NOMO-1 treated with dmso at 0.1 percent for 144 hours (cell line): ENCODE data around the gene NOL9.
A peak's percentile ranks its signal among the peaks of the same experiment; 100 is the strongest.

Source experiments
- DNase-seq: peaks from one replicate; lab custom pipeline; 2025; ENCODE audit not compliant: unreplicated experiment; lab: John Stamatoyannopoulos, UW

The NOL9 gene

DNA sequence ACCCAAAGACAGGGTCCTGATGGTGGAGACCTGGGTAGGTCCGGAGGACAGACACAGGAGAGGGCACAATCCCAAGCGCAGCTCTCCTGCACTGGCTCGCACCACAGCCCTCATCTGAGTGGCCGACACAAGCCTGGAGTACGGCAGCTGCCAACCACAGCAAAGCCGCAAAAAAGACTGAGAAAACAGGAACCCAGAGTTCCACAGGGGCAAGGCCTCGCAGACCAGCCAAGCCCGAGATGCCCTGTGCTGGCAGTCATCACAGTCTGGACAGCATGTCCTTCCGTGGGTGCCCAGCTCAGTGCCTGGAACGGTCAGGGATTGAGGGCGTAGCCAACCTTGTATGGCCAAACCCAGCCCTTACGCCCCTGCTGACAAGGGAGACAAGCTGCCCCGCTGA is 36.9 kb upstream of the NOL9 start:
- DNase-seq, result peak; percentile 41

DNA sequence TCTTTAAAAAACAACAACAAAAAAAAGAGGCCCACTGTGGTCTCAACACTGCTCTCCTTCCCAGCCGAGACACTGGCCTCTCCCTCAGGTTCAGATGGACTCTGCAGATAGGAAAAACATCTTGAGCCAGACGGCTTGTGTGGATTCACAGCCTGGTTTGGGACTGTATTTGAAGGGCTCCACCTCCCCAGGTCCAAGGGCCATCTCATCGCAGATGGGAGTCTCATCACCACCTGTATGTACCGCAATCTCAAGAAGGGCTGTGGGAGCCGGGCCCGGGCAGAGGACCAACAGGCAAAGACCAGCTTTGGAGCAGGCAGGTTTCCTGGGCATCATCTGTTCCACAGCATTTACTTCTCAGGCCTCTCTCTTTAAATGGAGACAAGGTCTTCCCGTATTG is 35.7 kb upstream of the NOL9 start:
- DNase-seq, result no peak

DNA sequence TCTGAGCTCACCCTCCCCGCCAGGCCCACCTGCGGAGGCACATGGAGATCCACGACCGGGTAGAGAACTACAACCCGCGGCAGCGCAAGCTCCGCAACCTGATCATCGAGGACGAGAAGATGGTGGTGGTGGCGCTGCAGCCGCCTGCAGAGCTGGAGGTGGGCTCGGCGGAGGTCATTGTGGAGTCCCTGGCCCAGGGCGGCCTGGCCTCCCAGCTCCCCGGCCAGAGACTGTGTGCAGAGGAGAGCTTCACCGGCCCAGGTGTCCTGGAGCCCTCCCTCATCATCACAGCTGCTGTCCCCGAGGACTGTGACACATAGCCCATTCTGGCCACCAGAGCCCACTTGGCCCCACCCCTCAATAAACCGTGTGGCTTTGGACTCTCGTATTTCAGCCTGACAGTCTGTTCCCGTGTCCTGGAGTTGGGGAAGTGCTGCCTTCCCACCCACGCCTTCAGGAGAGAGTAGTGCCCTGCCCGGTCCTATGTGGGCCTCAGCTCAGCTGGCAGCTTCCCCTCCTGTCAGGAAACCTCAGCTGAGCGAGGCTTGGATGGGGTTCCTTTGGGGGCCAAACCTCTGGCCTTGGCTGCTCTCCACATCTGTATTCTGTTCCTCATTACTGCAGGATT is 34.7 kb upstream of the NOL9 start:
- no peak for DNase-seq

DNA sequence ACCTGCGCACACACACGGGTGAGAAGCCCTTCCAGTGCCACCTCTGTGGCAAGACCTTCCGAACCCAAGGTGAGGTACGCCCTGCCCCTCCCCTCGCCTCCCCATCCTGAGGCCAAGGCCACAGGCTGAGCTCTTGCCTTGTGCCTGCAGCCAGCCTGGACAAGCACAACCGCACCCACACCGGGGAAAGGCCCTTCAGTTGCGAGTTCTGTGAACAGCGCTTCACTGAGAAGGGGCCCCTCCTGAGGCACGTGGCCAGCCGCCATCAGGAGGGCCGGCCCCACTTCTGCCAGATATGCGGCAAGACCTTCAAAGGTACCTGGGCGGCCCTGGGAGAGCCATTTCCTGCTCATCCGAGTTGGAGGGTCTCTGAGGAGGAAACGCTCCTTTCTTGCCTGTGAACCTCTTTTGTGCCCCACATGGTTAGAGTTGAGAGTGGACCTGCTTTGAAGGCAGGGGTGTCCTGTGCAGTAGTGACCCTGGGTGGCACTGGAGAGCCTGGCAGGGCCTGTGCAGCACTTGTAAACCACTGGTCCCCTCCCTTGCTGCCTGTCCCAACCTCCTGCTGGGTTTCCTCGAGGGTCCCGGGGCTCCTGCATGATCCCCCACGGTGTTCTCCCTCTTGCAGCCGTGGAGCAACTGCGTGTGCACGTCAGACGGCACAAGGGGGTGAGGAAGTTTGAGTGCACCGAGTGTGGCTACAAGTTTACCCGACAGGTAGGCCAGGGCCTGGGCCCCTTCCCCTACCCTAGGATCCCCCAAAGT is 34.0 kb upstream of the NOL9 start:
- DNase-seq, result no peak

DNA sequence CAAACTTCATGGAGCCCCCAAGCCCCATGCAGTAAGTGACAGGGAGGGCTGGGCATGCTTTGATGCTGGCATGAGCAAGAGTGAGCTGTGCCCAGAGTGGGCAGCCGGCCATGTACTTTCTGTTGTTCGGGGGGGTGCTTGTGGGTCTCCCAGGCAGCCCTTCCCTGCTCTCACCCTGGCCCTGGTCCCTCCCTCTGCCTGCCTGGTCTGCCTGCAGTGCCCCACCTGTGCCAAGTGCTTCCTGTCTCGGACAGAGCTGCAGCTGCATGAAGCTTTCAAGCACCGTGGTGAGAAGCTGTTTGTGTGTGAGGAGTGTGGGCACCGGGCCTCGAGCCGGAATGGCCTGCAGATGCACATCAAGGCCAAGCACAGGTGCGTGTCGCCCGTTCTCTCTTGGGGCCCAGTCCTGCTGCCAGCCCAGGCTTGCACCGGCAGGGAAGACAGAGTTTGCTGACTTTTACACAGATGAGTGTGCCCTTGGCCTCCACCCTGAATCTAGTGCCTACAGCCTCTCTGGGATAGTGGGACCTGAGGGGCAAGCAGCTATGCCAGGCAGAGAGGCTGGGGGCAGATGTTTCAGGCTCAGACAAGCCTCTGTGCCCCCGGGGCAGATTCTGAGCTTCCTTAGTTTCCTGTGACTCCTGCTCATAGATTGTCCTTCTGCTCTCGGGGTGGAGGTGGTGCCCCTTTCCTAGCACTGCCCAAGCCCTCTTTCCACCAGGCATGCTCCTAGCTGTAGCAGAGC is 33.1 kb upstream of the NOL9 start:
- DNase-seq, result no peak

DNA sequence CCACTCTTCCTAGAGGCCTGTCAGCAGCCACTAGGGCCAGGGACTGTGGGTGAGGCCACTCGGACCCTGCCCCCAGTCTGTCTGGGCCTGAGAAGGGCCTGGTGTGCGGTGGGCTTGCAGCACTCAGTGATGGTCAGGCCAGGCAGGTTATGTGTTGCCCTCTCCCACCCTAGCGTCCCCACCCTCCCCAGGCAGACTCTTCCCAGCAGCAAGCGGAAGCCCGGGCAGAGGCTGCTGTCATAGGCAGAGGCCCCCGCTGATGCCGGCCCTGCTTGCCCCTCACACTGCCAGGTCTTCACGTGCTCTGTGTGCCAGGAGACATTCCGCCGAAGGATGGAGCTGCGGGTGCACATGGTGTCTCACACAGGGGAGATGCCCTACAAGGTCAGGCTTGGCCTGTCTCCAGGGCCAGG is 32.1 kb upstream of the NOL9 start:
- no peak for DNase-seq

DNA sequence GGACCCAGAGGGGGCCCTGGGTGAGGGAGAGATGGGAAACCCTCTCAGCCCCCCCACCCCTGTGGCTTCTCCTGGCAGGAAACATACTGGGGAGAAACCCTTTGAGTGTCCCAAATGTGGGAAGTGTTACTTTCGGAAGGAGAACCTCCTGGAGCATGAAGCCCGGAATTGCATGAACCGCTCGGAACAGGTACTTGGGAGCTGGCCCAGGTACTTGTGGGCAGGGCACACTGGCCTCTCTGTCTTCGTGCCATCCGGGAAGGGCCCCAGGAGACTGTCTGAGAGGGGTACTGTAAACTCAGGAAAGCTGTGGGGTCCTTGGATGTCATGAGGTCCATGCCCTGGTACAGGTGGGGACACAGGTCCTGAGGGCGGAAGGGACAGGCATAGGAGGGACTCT is 31.5 kb upstream of the NOL9 start:
- DNase-seq, result no peak

DNA sequence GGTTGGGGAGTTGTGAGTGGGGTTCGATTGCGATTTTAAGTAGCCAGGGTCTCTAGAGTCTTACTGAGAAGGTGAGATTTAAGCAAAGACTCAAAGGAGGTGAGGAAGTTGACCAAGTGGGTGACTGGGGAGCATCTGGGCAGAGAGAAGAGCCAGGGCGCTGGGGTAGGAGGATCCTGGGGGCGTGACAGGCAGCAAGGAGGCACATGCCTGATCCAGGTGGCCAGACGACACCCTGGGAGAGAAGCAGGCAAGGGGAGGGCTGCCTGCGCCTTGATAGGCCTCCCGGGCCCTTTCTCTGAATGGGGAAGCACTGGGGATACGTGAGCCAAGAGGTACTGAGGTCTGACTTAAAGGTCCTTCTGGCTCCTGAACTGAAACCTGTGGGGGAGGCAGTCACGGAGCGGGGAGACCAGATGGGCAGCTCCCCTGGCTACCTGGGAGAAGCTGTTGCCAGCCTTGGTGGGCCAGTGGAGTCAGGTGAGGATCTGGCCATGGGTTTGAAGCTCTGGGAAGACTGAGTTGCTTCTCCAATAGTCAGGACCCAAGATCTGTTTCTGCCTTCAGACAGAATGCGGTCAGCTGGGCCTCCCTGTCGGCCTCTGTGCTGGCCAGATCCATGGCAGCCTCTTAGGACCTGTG is 30.9 kb upstream of the NOL9 start:
- no peak for DNase-seq

DNA sequence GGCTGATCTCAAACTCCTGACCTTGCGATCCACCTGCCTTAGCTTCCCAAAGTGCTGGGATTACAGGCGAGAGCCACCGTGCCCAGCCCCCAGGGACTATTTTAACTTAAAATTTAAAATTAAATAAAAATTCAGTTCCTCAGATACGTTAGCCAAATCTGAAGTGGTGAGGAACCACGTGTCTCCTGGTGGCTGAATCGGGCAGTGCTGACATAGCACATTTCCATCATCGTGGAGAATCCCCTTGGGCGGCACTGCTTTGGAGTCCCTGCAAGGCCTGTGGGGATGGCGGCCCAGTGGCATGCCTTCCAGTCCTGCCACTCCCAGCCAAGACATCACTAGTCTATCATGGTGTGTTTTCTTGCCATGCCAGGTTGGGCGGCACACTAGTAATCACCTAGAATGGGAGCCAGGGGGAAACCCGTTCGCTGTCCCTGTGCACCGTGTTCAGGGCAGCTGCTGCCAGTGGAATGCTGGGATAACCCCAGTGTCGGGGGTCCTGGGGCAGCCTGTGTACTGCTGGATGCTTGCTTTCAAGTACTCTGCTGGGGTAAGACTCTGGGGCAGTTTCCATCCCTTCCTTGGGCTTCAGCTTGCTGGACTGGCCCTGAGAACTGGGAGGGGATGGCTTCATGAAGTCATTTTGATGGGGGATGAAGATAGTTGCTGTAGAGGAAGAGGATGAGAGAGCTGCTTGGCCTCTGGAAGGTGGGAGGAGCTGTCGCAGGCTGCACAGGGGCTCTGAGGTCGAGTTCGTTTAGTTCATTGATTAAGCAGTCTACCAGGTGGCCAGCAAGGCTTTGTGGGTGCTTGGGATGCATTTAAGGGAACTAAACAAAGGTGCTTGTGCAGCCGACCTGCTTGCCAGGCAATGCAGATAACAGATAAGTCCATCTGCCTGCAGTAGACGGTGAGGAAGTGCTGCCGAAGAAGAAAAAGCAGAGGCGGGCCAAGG is 30.1 kb upstream of the NOL9 start:
- DNase-seq, result no peak

DNA sequence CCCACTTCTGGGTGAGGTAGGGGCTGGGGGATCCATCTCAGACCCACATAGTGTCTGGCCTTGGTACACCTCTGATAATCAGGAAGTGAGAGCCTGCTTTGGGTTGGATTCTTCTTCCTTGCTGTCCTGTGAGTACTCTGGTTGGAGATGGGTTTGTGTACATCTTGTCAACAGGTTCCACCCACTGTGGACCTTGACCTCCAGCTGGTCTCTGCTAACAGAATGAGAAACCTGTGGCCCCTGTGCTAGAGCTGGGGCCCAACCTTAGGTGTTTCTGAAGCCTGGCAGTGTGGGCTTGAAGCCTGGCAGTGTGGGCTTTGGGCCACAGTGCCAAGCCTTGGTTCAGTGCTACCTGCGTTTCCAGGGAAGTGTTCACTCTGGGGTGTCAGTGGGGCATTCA is 28.1 kb upstream of the NOL9 start:
- DNase-seq, result no peak

DNA sequence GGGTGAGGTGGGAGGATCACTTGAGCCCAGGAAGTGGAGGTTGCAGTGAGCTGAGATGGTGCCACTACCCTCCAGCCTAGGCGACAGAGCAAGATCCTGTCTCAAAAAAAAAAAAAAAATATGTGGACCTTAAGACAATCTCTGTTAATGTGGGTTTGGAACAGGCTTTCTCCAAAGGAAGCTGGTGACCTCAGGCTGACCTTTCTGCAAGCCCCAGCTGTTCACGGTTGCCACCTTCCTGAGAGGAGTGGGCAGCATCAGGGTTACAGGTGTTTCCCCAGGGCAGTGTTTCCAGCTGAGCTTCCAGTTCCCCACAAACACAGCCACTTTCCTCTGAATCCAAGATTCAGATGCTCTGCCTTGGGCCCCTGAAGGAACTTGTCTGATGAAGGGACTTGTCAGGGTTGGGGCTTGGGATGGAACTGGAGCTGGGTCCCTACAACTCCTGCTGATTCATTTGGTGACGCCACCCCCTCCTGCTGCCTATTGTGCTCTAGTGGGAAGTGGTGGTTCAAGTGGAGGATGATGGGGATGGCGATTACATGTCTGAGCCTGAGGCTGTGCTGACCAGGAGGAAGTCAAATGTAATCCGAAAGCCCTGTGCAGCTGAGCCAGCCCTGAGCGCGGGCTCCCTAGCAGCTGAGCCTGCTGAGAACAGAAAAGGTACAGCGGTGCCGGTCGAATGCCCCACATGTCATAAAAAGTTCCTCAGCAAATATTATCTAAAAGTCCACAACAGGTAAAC is 27.4 kb upstream of the NOL9 start:
- DNase-seq, result peak; percentile 16

DNA sequence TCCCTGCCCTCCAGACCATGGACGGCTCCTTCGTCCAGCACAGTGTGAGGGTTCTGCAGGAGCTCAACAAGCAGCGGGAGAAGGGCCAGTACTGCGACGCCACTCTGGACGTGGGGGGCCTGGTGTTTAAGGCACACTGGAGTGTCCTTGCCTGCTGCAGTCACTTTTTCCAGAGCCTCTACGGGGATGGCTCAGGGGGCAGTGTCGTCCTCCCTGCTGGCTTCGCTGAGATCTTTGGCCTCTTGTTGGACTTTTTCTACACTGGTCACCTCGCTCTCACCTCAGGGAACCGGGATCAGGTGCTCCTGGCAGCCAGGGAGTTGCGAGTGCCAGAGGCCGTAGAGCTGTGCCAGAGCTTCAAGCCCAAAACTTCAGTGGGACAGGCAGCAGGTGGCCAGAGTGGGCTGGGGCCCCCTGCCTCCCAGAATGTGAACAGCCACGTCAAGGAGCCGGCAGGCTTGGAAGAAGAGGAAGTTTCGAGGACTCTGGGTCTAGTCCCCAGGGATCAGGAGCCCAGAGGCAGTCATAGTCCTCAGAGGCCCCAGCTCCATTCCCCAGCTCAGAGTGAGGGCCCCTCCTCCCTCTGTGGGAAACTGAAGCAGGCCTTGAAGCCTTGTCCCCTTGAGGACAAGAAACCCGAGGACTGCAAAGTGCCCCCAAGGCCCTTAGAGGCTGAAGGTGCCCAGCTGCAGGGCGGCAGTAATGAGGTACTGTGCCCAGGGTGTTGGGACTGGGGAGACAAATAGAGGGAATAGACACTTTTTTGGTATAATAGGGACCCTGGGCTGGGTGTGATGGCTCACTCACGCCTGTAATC is 26.5 kb upstream of the NOL9 start:
- no peak for DNase-seq

DNA sequence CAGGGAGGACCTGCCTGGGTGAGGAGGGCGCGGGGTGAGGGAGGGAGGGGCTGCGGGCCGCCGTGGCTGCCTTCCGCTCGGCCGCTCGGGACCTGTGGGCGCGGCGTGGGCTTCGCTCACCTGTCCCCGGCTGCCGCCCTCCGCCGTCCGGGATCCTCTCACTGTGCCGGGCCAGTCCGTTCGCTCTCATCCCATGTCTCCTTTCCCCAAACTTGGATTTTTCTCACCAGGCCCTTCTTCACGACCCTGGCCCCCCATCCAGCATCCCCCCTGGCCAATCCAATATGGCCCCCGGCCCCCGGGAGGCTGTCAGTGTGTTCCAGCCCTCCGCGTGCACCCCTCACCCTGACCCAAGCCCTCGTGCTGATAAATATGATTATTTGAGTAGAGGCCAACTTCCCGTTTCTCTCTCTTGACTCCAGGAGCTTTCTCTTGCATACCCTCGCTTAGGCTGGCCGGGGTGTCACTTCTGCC is 25.8 kb upstream of the NOL9 start:
- peak; percentile 34 for DNase-seq

DNA sequence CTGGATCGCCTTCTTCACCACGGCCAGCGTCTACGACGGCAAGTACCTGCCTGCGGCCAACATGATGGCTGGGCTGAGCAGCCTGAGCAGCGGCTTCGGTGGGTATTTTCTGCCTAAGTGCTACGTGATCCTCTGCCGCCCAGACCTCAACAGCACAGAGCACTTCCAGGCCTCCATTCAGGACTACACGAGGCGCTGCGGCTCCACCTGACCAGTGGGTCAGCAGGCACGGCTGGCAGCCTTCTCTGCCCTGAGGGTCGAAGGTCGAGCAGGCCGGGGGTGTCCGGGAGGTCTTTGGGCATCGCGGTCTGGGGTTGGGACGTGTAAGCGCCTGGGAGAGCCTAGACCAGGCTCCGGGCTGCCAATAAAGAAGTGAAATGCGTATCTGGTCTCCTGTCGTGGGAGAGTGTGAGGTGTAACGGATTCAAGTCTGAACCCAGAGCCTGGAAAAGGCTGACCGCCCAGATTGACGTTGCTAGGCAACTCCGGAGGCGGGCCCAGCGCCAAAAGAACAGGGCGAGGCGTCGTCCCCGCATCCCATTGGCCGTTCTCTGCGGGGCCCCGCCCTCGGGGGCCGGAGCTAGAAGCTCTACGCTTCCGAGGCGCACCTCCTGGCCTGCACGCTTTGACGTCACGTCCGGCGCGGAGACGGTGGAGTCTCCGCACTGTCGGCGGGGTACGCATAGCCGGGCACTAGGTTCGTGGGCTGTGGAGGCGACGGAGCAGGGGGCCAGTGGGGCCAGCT is 25.2 kb upstream of the NOL9 start, which contains the start of gene ZBTB48:
Gene ZBTB48, plus strand, starts transcription at position 621 of the 745 bp plus-strand sequence. CDS start 616 bp downstream, outside the sequence.
- DNase-seq, result peak; percentile 96

DNA sequence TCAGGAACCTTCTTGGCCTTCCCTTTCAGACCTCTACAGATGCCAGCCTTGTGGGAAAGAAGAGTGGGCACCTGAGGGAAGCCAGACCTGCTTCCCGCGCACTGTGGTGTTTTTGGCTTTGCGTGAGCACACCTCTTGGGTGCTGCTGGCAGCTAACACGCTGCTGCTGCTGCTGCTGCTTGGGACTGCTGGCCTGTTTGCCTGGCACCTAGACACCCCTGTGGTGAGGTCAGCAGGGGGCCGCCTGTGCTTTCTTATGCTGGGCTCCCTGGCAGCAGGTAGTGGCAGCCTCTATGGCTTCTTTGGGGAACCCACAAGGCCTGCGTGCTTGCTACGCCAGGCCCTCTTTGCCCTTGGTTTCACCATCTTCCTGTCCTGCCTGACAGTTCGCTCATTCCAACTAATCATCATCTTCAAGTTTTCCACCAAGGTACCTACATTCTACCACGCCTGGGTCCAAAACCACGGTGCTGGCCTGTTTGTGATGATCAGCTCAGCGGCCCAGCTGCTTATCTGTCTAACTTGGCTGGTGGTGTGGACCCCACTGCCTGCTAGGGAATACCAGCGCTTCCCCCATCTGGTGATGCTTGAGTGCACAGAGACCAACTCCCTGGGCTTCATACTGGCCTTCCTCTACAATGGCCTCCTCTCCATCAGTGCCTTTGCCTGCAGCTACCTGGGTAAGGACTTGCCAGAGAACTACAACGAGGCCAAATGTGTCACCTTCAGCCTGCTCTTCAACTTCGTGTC is 24.5 kb upstream of the NOL9 start:
- no peak for DNase-seq

DNA sequence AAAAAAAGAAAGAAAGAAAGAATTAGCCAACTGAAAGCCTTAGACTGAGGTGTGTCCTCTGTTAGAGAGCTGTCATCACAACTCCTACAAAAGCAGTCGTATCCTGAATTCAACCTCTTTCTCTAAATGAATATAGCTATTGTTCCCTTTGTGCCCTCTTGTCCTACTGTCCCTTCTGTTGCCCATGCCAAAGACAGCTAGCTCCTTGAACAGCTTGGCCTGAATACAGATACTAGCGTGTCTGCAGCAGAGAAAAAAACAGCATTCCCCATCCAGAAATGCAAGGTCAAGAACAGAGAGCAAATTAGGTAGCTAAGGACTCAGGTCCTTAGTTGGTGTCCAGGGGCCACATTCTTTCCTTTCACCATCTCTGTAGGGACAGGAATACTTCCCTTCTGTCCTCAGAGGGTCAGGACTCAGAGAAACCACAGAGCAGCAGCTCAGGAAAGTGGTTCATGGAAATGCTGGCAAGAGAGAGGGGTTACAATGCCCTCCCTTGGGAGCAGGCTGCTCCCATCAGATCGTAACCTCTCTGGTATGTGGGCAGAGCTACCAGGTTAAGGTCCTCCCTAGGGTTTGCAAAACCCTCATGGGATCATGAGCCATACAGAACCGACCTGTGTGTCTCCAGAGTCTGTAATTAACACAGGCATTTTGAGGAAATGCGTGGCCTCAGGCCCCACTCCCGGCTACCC is 23.7 kb upstream of the NOL9 start:
- DNase-seq, result no peak

DNA sequence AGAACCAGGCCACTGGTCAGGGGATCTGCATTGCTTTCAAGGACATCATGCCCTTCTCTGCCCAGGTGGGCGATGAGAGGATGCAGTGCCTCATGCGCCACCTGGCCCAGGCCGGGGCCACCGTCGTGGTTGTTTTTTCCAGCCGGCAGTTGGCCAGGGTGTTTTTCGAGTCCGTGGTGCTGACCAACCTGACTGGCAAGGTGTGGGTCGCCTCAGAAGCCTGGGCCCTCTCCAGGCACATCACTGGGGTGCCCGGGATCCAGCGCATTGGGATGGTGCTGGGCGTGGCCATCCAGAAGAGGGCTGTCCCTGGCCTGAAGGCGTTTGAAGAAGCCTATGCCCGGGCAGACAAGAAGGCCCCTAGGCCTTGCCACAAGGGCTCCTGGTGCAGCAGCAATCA is 20.5 kb upstream of the NOL9 start:
- no peak for DNase-seq
